Cardiac muscle cell (in vitro differentiated cells and primary cell): ENCODE measurements around the gene CDC42BPB. TPM values are rescaled to one million over a fixed set of nuclear protein-coding genes. Genes with fewer than 3 reads are reported as not detected.

Source experiments
- DNase-seq, 2 donors: peaks; one replicate each; pipeline versions ENCODE4 v3.0.0 to v3.0.0-alpha.2; 2010 to 2017; ENCODE audit warnings: low read depth in 1 of 2, low spot score in 1 of 2
- H3K27ac ChIP-seq: fragments of 200-600 bp; sonication (generic); 2 replicates; pipeline ENCODE4 v1.5.1; 2016
- H3K27me3 ChIP-seq: fragments of 200-600 bp; sonication (generic); 2 replicates; pipeline ENCODE4 v1.6.0; 2016; ENCODE audit warnings: control low read depth
- H3K36me3 ChIP-seq: fragments of 200-600 bp; sonication (generic); 2 replicates; pipeline ENCODE4 v1.5.1; 2016; ENCODE audit warnings: control low read depth
- H3K4me1 ChIP-seq: fragments of 200-600 bp; sonication (generic); 2 replicates; pipeline ENCODE4 v1.8.1; 2017; ENCODE audit warnings: low read depth, mild to moderate bottlenecking, mixed run types
- H3K4me3 ChIP-seq: fragments of 200-600 bp; sonication (generic); 2 replicates; pipeline ENCODE4 v1.5.1; 2016; ENCODE audit warnings: mild to moderate bottlenecking
- H3K9me3 ChIP-seq: fragments of 200-600 bp; sonication (generic); 2 replicates; pipeline ENCODE4 v1.5.1; 2017; ENCODE audit warnings: low read depth, mild to moderate bottlenecking, control low read depth
- CTCF ChIP-seq: IDR thresholded peaks from 2 replicates; pipeline ENCODE4 v1.5.1; 2012; ENCODE audit warnings: low read depth, mild to moderate bottlenecking, low read length
- polyA plus RNA-seq: library from polyadenylated mRNA; unstranded; fragments of >200 nt; fragmentation: Nextera tagmentation; extraction: Ambion mirVana; gene quantifications from 2 replicates; pipeline ENCODE4 v1.2.1, GENCODE V29; 2016
- total RNA-seq: library from RNA; depleted of rRNA; stranded (reverse); fragments of >200 nt; gene quantifications from 2 replicates; pipeline ENCODE4 v1.2.3, GENCODE V29; 2016

CDC42BPB gene
- total and polyA plus RNA-seq, 2 experiments from 2014 or later = 18.9 to 91.6 TPM

- H3K4me1 ChIP-seq = peaks cover 54% of the 10 kb centered on the region
- no peak for TF ChIP-seq CTCF
- no peaks in the 10 kb centered on the region for H3K27me3 ChIP-seq
- no peaks in the 10 kb centered on the region for H3K9me3 ChIP-seq
- no peak for DNase-seq
- peak overlapping the region; percentile 59 for H3K27ac ChIP-seq
- no peak overlapping the region for H3K4me3 ChIP-seq
- peaks cover 7% of the 10 kb centered on the region for H3K36me3 ChIP-seq
Observed at GRCh38 chr14:102901633-102902032, 155.7 kb downstream of the CDC42BPB start.

GRCh38 chr14:102900631-102901571, 156.4 kb downstream of the CDC42BPB start:
- TF ChIP-seq CTCF = no peak
- Histone ChIP-seq H3K9me3 (no peaks in the 10 kb centered on the region), H3K4me1 (peaks cover 54% of the 10 kb centered on the region), H3K36me3 (peaks cover 2% of the 10 kb centered on the region), H3K27ac (peak overlapping the region; percentile 59), H3K27me3 (no peaks in the 10 kb centered on the region), H3K4me3 (no peak overlapping the region)
- peak in 1 of 2 donors; percentile 48 for DNase-seq

- DNase-seq = no peak
- H3K9me3 ChIP-seq = no peaks in the 10 kb centered on the region
- TF ChIP-seq CTCF = no peak
- peaks cover 54% of the 10 kb centered on the region for H3K4me1 ChIP-seq
- H3K27ac ChIP-seq = no peak overlapping the region
- no peak overlapping the region for H3K4me3 ChIP-seq
- no peaks in the 10 kb centered on the region for H3K27me3 ChIP-seq
- H3K36me3 ChIP-seq = no peaks in the 10 kb centered on the region
Observed at GRCh38 chr14:102899516-102899900, 157.8 kb downstream of the CDC42BPB start.

GRCh38 chr14:102898776-102899515, 158.4 kb downstream of the CDC42BPB start:
- Histone ChIP-seq H3K4me3 (no peak overlapping the region), H3K36me3 (no peaks in the 10 kb centered on the region), H3K27ac (peak overlapping the region; percentile 63), H3K27me3 (no peaks in the 10 kb centered on the region), H3K4me1 (peaks cover 54% of the 10 kb centered on the region), H3K9me3 (no peaks in the 10 kb centered on the region)
- DNase-seq = no peak
- TF ChIP-seq CTCF = no peak

GRCh38 chr14:102898298-102898697, 159.1 kb downstream of the CDC42BPB start:
- DNase-seq = no peak
- Histone ChIP-seq H3K4me1 (peaks cover 54% of the 10 kb centered on the region), H3K36me3 (no peaks in the 10 kb centered on the region), H3K9me3 (no peaks in the 10 kb centered on the region), H3K27ac (peak overlapping the region; percentile 63), H3K27me3 (no peaks in the 10 kb centered on the region), H3K4me3 (no peak overlapping the region)
- no peak for TF ChIP-seq CTCF
